Spleen (tissue), 11 donors: ENCODE measurements around the gene INO80D. TPM values are rescaled to one million over a fixed set of nuclear protein-coding genes. Genes with fewer than 3 reads are reported as not detected.
A peak's percentile ranks its signal among the peaks of the same experiment; 100 is the strongest.

Experiments used
- DNase-seq: peaks from one replicate; pipeline ENCODE4 v3.0.0-alpha.2; 2020
- H3K27ac ChIP-seq, 8 donors: fragments of 200-600 bp; sonication (generic) in 7 of 8; 1 replicate in 4 of 8; 2 replicates in 4 of 8; pipeline versions ENCODE4 v1.5.0 to v1.8.0; 2016 to 2021; ENCODE audit warnings: inconsistent platforms in 4 of 8, mild to moderate bottlenecking in 4 of 8, moderate library complexity in 1 of 8
- H3K27me3 ChIP-seq, 7 donors: fragments of 200-600 bp; sonication (generic) in 6 of 7; replicated peaks in 1 of 7; 1 replicate in 4 of 7; 2 replicates in 3 of 7; pipeline versions ENCODE4 v1.5.0 to v1.8.0; 2016 to 2021; ENCODE audit warnings: inconsistent platforms in 3 of 7, mild to moderate bottlenecking in 1 of 7
- H3K36me3 ChIP-seq, 6 donors: fragments of 200-600 bp; sonication (generic) in 5 of 6; 1 replicate in 4 of 6; 2 replicates in 2 of 6; pipeline versions ENCODE4 v1.5.0 to v1.8.0; 2016 to 2021; ENCODE audit warnings: inconsistent platforms in 2 of 6
- H3K4me1 ChIP-seq, 6 donors: fragments of 200-600 bp; sonication (generic) in 5 of 6; 1 replicate in 3 of 6; 2 replicates in 3 of 6; pipeline versions ENCODE4 v1.5.0 to v1.8.0; 2016 to 2021; ENCODE audit warnings: inconsistent platforms in 3 of 6
- H3K4me3 ChIP-seq, 8 donors: fragments of 200-600 bp; sonication (generic) in 7 of 8; 1 replicate in 4 of 8; 2 replicates in 4 of 8; pipeline versions ENCODE4 v1.5.0 to v1.8.0; 2016 to 2021; ENCODE audit warnings: inconsistent platforms in 4 of 8, mild to moderate bottlenecking in 4 of 8, moderate library complexity in 2 of 8
- H3K9me3 ChIP-seq, 8 donors: fragments of 200-600 bp; sonication (generic) in 7 of 8; 1 replicate in 4 of 8; 2 replicates in 4 of 8; pipeline versions ENCODE4 v1.5.0 to v1.8.0; 2016 to 2021; ENCODE audit warnings: inconsistent platforms in 4 of 8
- POLR2A ChIP-seq, 3 donors: fragments of 450-650 bp; IDR thresholded peaks; one replicate each; pipeline ENCODE4 v1.5.1; 2017; ENCODE audit warnings: antibody characterized with exemption in 3 of 3, mild to moderate bottlenecking in 1 of 3
- POLR2AphosphoS5 ChIP-seq, 3 donors: sonication (generic); formaldehyde crosslinking; IDR thresholded peaks; one replicate each; pipeline ENCODE4 v1.5.1; 2017; ENCODE audit warnings: antibody characterized with exemption in 3 of 3
- WGBS, 5 donors: extraction: QIAGEN DNeasy Blood & Tissue Kit in 3 of 5; methylation state at CpG; one replicate each; pipeline versions ENCODE4 v1.1.5 to v1.1.7; 2013 to 2018; 5-methylcytosine and 5-hydroxymethylcytosine counted together
- intact Hi-C: fragments of 100-400 bp; cut with DNase I; formaldehyde crosslinking; loops from one replicate; pipeline ENCODE4 v1.15.0; 2023; ENCODE audit warnings: low total_unique reads
- polyA plus RNA-seq, 3 donors: library from polyadenylated mRNA; stranded (reverse); fragments of 200-250 nt; gene quantifications; one replicate each; pipeline ENCODE4 v1.2.1, GENCODE V29; 2013
- total RNA-seq, 7 donors: library from RNA; depleted of rRNA in 3 of 7; stranded (reverse); fragments of >200 nt in 3 of 7; fragmentation: NEBNext Ultra II Directional in 4 of 7; extraction: Animal tissue kit (Norgen Biotek cat#: 25700) in 4 of 7; gene quantifications; one replicate each; pipeline versions ENCODE4 v1.1.0 to v1.2.1, GENCODE V29; 2016 to 2021
- TF ChIP-seq, protein P1 (sequence below), 11 experiments: fragments of 200-600 bp in 7 of 11; fragments of 450-650 bp in 4 of 11; sonication (generic) in 4 of 11; IDR thresholded peaks in 8 of 11; conservative IDR thresholded peaks in 3 of 11; 1 replicate in 7 of 11; 2 replicates in 4 of 11; pipeline versions ENCODE4 v1.4.0 to v1.8.0; 2016 to 2021; ENCODE audit warnings: antibody characterized with exemption in 11 of 11, inconsistent platforms in 4 of 11, mild to moderate bottlenecking in 1 of 11
- donor health status: healthy with polysubstance abuse.
- donor health status: DM: no; HTN: no; CAD: no; lungs with moderate emphysema.
- donor health status: DM: no; HTN: no; CAD: no.
- donor health status: Bipolar disorder and iron deficiency.
- donor health status: healthy.
- donor health status: DM: no; HTN: no; CAD: no.
- donor health status: DM: yes; HTN: yes; CAD: no.

The INO80D gene
- total and polyA plus RNA-seq, 10 donors, result 1.6 to 39.8 (median 29.1) TPM

DNA sequence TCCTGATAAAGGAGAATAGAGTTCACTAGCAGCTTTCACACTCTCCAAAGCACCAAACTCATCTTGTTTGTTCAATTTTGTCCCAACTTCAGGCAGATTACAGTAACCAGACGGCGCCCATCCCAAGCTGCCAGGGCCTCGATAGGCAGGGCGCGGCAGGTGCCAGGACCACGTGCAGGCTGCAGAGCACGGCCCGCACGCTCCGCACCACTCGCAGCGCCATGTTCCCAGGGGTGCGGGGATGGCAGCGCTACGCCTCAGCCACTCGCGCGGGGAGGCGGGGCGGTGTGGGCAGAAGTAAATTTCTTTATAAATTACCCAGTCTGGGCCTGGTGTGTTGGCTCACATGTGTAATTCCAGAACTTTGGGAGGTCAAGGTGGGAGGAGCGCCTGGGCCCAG, 30.3 kb upstream of the INO80D start:
- no peak for DNase-seq
- Histone ChIP-seq H3K36me3 (peaks cover 2 to 72% (median 21%) of the 10 kb centered on the region in 6 donors), H3K4me1 (no peaks in the 10 kb centered on the region), H3K9me3 (peaks cover 0 to 27% (median 16%) of the 10 kb centered on the region in 8 donors), H3K27ac (no peak overlapping the region), H3K4me3 (no peak overlapping the region), H3K27me3 (no peaks in the 10 kb centered on the region)
- 91 to 96% (median 94%) methylated on average over 21 of the region's 21 CpGs for WGBS, 5 donors
- TF ChIP-seq POLR2AphosphoS5 (IDR thresholded peaks at IDR 0.05), result peak; percentile 17 to 72 (median 17)
- no peak for TF ChIP-seq POLR2A (IDR thresholded peaks at IDR 0.05)
- intact Hi-C loops, result no loop called here

DNA sequence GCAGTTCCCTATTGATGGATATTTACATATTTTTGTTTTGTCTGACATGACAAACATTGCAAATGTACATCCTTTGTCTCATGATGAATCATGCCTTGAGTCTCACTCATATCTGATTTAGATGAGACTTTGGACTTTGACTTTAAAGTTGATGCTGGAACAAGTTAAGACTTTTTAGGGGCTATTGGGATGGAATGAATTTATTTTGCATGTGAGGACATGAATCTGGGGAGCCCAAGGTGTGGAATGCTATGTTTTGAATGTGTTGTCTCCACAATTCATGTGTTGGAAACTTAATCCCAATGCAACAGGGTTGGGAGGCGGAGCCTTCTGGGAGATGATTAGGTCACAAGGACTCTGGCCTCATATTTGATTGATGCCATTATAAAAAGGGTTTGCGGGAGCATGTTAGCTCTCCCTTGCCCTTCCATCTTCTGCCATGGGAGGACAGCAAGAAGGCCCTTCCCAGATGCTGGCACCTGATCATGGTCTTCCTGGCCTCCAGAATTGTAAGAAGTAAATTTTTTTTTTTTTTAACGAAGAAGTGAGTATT, 29.1 kb upstream of the INO80D start:
- H3K36me3 ChIP-seq, result peaks cover 0 to 60% (median 9%) of the 10 kb centered on the region in 6 donors
- intact Hi-C loops, result no loop called here
- no peaks in the 10 kb centered on the region for H3K4me1 ChIP-seq
- TF ChIP-seq POLR2AphosphoS5 (IDR thresholded peaks at IDR 0.05) (no peak), POLR2A (IDR thresholded peaks at IDR 0.05) (no peak)
- no peaks in the 10 kb centered on the region for H3K27me3 ChIP-seq
- no peak overlapping the region for H3K4me3 ChIP-seq
- H3K9me3 ChIP-seq, result peaks cover 0 to 15% (median 5%) of the 10 kb centered on the region in 8 donors
- no peak overlapping the region for H3K27ac ChIP-seq
- no peak for DNase-seq
- 94 to 97% (median 96%) methylated on average over 3 of the region's 3 CpGs for WGBS, 5 donors

DNA sequence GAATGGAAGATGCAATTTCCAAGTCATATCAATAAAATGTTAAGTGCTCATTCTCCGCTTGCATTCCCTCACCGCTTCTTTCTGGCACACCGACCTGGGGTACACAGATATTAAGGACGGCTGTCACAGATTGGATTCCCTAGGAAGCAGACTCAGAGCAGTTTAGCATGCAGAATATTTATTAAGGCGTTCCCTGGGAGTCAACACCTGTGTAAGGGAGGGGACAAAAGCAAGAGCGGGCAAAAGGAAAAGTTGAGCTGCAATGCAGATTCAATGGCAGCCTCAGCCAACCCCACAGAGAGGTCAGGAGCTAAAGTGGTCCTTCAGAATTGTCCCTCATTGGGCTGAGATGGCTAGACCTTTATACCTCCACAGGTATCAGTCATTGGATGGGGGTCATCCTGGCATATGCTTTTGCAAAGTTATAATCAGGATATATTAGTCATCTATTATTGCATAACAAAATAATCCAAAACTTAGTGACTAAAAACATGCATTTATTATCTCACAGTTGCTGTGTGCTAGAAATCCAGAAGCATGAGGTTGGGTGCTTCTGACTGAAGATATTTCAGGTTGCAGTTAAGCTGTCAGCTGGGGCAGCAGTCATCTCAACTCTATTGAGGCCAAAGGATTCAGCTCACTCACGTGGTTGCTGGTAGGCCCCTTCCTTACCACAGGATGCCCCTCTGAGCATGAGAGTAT, 27.0 kb upstream of the INO80D start:
- Histone ChIP-seq H3K9me3 (peaks cover 0 to 13% (median 4%) of the 10 kb centered on the region in 8 donors), H3K27ac (no peak overlapping the region), H3K4me1 (no peaks in the 10 kb centered on the region), H3K27me3 (no peaks in the 10 kb centered on the region), H3K4me3 (no peak overlapping the region), H3K36me3 (peaks cover 0 to 39% (median 0%) of the 10 kb centered on the region in 6 donors)
- DNase-seq, result no peak
- 87 to 92% (median 90%) methylated on average over 7 of the region's 7 CpGs for WGBS, 5 donors
- intact Hi-C loops, result no loop called here
- TF ChIP-seq, protein P1, sequence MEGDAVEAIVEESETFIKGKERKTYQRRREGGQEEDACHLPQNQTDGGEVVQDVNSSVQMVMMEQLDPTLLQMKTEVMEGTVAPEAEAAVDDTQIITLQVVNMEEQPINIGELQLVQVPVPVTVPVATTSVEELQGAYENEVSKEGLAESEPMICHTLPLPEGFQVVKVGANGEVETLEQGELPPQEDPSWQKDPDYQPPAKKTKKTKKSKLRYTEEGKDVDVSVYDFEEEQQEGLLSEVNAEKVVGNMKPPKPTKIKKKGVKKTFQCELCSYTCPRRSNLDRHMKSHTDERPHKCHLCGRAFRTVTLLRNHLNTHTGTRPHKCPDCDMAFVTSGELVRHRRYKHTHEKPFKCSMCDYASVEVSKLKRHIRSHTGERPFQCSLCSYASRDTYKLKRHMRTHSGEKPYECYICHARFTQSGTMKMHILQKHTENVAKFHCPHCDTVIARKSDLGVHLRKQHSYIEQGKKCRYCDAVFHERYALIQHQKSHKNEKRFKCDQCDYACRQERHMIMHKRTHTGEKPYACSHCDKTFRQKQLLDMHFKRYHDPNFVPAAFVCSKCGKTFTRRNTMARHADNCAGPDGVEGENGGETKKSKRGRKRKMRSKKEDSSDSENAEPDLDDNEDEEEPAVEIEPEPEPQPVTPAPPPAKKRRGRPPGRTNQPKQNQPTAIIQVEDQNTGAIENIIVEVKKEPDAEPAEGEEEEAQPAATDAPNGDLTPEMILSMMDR (IDR thresholded peaks at IDR 0.05 in 8 of 11, conservative IDR thresholded peaks at IDR 0.05 in 3 of 11), result no peak
- TF ChIP-seq POLR2A (IDR thresholded peaks at IDR 0.05) (no peak), POLR2AphosphoS5 (IDR thresholded peaks at IDR 0.05) (no peak)

DNA sequence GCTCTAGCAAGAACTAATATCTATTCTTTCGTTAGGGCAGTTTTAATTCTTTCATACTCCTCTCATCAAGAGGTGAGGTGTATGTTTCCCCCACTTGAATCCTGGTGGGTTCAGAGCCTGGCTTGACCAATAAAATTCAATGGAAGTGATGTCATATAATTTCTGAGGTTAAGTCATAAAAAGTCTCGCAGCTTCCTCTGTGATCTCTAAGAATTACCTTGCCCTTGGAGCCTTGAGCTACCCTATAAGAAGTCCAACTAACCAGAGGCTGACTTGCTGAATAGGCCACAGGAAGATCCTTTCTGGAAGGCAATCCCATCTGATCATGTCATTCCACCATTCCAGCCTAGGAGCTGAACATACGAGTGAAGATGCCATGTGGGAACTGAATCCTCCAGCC, 26.1 kb upstream of the INO80D start:
- peaks cover 0 to 34% (median 0%) of the 10 kb centered on the region in 6 donors for H3K36me3 ChIP-seq
- no peaks in the 10 kb centered on the region for H3K4me1 ChIP-seq
- TF ChIP-seq, protein P1 (IDR thresholded peaks at IDR 0.05 in 8 of 11, conservative IDR thresholded peaks at IDR 0.05 in 3 of 11), result no peak
- no peak for TF ChIP-seq POLR2A (IDR thresholded peaks at IDR 0.05)
- no peak for TF ChIP-seq POLR2AphosphoS5 (IDR thresholded peaks at IDR 0.05)
- H3K27me3 ChIP-seq, result no peaks in the 10 kb centered on the region
- DNase-seq, result no peak
- intact Hi-C loops, result no loop called here
- no peak overlapping the region for H3K4me3 ChIP-seq
- H3K9me3 ChIP-seq, result peaks cover 0 to 13% (median 4%) of the 10 kb centered on the region in 8 donors
- 87 to 98% (median 95%) methylated on average over 3 of the region's 3 CpGs for WGBS, 5 donors
- no peak overlapping the region for H3K27ac ChIP-seq

DNA sequence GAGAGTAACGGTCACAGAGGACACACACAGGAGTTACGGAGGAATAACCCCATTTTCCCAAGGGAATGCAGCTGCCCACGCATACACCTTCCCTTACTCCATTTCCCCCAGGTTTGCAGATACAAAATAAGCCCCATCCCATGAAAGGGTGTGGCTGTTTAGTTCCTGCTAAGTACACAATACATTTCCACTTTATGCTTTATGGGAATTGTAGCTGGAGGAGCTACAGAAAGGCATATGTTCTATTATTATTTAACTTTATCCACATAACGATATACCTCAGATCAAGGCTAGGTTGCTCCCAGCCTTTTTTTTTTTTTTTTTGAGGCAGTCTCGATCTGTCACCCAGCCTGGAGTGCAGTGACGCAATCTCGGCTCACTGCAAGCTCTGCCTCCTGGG, 22.7 kb upstream of the INO80D start:
- H3K9me3 ChIP-seq, result peaks cover 0 to 13% (median 4%) of the 10 kb centered on the region in 8 donors
- TF ChIP-seq POLR2A (IDR thresholded peaks at IDR 0.05), result no peak
- no peak for TF ChIP-seq POLR2AphosphoS5 (IDR thresholded peaks at IDR 0.05)
- TF ChIP-seq, protein P1 (IDR thresholded peaks at IDR 0.05 in 8 of 11, conservative IDR thresholded peaks at IDR 0.05 in 3 of 11), result no peak
- H3K36me3 ChIP-seq, result peaks cover 0 to 15% (median 0%) of the 10 kb centered on the region in 6 donors
- no peak for DNase-seq
- no peaks in the 10 kb centered on the region for H3K27me3 ChIP-seq
- WGBS, 5 donors, result 74 to 86% (median 77%) methylated on average over 7 of the region's 7 CpGs
- no peaks in the 10 kb centered on the region for H3K4me1 ChIP-seq
- intact Hi-C loops, result no loop called here
- no peak overlapping the region for H3K4me3 ChIP-seq
- no peak overlapping the region for H3K27ac ChIP-seq
